GM12892 (cell line): ENCODE results near the gene CDK13.

Source experiments
- DNase-seq: peaks from one replicate; pipeline ENCODE4 v3.0.0; 2011; ENCODE audit not compliant: insufficient read length
- FAIRE-seq: peaks from 2 replicates; lab custom pipeline; 2011; peaks lifted over from hg19 to GRCh38; lab: Jason Lieb, UNC
- POLR2A ChIP-seq: IDR thresholded peaks from 2 replicates; pipeline ENCODE4 v1.6.1; 2011; ENCODE audit warnings: low read depth, low read length, control low read depth
- POLR2AphosphoS5 ChIP-seq: IDR thresholded peaks from 2 replicates; pipeline ENCODE4 v1.6.1; 2011; ENCODE audit warnings: low read depth, low read length, control low read depth
- TAF1 ChIP-seq: IDR thresholded peaks from 2 replicates; pipeline ENCODE4 v1.6.1; 2011; ENCODE audit warnings: low read depth, mild to moderate bottlenecking, control low read depth, low read length, borderline replicate concordance

CDK13 gene

DNA sequence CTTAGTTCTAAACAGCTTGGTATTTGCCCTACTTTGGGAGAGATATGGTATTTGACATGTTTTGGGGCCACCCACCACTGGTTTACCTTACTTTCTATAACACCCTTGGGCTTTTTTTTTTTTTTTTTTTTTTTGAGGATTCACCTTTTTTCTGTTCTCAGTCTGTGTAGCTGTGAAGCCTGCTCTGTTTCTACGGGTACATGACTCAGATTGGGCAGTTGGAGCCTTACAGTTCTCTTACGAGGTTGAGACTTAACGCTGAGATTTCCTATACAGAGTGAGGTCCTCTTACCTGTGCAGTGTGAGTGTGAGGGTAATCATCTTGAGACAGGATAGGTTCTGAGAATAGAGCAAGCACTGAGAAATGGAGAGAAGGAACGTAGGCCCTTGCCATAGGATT lies 77.5 kb downstream of the CDK13 start:
- TF ChIP-seq POLR2A (no peak), POLR2AphosphoS5 (no peak), TAF1 (no peak)
- DNase-seq = no peak
- FAIRE-seq = no peak

DNA sequence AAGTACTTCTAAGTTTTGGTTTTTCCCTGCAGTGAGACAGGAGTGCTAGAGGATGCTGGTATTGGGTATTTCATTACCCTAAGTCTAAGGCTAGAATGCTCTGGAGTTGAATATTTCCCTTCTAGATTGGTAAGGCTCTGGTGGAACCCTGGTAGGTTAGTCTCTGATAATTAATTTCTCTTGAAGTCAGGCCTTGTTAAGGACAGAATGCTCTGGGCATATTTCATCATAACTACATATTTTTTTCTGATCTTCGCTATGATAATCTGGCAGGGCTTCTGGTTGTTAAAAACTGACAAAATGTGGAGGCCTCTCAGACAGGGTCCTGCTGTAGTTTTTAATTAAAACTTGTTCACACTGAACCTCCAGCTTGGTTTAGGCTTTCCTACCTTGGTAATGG lies 83.8 kb downstream of the CDK13 start:
- no peak for DNase-seq
- no peak for TF ChIP-seq POLR2A
- TF ChIP-seq POLR2AphosphoS5 = no peak
- TF ChIP-seq TAF1 = no peak
- FAIRE-seq = no peak

DNA sequence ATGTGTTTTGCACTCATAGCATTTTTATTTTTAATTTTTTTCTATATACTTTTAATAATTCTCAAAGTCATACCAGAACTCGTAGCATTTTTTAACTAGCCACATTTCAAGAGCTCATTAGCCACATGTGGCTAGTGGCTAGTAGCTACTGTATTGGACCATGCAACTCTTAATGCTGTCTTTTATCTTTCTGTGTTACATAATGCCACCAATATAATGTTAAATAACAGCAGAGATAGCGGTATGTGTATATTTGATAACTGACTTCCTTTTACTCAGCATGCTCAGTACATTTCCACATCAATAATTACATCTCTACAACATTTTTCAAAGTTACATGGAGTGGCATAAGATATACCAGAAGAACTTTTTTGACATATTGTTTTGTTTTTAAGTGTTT lies 91.4 kb downstream of the CDK13 start:
- DNase-seq (no peak), FAIRE-seq (no peak)
- TF ChIP-seq POLR2A = no peak
- no peak for TF ChIP-seq TAF1
- TF ChIP-seq POLR2AphosphoS5 = no peak

DNA sequence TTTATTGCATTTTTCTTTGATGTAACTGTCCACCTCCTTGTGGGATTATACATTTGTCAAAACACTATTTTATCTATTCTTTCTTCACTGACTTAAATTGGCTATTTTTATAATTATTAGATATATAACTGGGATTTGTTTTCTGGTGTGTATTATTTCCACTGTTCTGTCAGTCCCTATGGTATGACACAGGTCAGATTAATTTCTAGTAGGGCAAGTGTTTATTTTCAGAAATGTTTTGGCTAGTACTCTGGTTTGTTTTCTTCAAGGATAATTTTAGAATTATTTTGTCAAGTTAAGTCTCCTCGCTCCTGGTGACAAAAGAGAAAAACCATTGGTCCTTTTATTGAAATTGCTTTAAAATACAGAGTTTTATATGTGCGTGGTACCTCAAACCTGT lies 93.1 kb downstream of the CDK13 start:
- no peak for DNase-seq
- TF ChIP-seq TAF1 (no peak), POLR2AphosphoS5 (no peak), POLR2A (no peak)

DNA sequence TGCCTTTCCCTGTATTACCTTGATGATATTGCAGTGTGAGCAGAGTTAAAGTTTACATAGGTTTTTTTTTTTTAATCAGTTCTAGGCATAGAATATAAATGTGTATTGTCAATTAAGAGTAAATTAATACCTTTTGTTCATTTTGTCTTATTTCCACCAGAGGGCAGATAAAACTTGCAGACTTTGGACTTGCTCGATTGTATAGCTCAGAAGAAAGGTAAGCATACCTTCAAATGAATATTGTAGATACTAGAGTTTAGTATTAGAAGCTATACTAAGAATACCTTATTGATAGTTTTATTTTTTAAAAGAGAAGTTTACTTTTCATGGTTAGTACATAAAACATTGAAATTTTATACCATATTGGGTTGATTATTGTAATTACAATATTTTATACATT lies 97.6 kb downstream of the CDK13 start:
- no peak for FAIRE-seq
- TF ChIP-seq POLR2A (no peak), TAF1 (no peak)

More for the DNA sequence above, 93.1 kb downstream of the CDK13 start:
- no peak for FAIRE-seq

DNA sequence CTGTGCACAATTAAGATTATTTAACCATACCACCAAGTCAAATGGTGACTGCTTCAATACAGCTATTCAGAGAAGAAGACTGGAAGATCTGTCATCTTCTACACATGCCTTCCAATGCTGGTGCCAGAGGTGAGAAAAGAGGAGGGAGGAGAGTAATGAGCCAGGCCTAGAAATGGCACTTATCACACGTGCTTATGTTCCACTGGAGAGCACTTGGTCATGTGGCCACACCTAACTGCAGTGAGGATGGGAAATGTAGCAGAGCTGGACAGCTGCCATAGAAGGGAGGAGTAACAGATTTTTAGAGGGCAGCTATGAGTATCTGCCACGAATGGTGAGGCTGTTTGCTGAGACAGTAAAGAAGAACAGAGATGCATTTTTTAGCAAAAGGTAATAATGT lies 107.2 kb downstream of the CDK13 start:
- no peak for DNase-seq
- no peak for FAIRE-seq
- TF ChIP-seq TAF1 (no peak), POLR2AphosphoS5 (no peak), POLR2A (no peak)

More for the DNA sequence above, 97.6 kb downstream of the CDK13 start:
- DNase-seq = no peak

DNA sequence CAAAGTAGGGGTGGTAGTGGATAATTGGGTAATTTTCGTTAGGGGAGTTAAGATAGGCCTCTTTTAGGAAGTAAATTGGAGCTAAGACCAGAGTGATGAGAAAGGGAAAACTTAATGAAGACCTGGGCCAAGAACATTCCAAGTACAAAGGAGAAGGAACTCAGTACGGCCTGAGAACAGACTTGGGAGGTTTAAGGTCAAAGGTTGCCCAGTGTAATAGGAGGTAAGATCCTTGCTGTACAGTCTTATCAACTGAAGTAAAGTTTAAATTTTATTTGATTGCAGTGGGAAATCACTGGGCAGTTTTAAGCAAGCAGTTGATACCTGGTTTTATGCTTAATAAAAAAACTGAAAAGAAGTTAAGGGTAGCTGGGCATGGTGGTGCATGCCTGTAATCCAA lies 108.0 kb downstream of the CDK13 start:
- no peak for FAIRE-seq
- TF ChIP-seq POLR2AphosphoS5 = no peak
- no peak for TF ChIP-seq TAF1
- TF ChIP-seq POLR2A = no peak
- no peak for DNase-seq

DNA sequence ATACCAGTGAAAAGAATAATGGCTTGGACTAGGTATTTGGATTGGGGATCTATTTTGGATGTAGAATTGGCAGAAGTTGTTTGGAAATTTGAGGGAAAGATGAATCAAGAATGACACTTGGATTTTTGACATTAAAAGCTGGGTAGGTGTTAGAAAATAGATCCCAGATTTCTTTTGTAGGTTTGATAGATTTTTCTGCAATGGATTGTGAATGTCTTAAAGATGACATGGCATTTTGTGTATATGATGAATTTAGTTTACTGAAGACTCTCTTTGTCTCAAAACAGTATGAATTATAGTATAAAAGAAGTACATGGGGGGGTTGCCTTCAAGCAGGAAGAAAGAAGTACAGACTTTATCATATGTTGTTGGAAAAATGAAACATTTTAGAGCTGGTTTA lies 108.6 kb downstream of the CDK13 start:
- DNase-seq = no peak
- TF ChIP-seq POLR2A (no peak), TAF1 (no peak), POLR2AphosphoS5 (no peak)
- FAIRE-seq = no peak

DNA sequence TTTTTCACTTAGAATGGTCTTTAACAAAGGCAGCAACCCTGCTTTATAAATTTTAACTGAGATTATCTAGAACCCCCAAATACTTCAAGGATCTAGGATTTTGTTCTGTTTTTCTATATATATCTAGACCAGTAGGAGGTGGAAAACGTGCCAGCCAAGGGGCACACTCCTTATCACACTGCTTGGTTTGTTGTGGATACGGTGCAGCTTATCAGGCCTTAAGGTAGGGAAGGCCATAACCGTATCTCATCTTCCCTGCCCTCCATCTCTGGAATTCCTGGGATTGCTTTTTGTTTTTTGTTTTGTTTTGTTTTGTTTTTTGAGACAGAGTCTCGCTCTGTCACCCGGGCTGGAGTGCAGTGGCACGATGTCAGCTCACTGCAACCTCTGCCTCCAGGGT lies 109.0 kb downstream of the CDK13 start:
- FAIRE-seq = no peak
- no peak for DNase-seq
- no peak for TF ChIP-seq POLR2AphosphoS5
- TF ChIP-seq POLR2A = no peak
- TF ChIP-seq TAF1 = no peak

DNA sequence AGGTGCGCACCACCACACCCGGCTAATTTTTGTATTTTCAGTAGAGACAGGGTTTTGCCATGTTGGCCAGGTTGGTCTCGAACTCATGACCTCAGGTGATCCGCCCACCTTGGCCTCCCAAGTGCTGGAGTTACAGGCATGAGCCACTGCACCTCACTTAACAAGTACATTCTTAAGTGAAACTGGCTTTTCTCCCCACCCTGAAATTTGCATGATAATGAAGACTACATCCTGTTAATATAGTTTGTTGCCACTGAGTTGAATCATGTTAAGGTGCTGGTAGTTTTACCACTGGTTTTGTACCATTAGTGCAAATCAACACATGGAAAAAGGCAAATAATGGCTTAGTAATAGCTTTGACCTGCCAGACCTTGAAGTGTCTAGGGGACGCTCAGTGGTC lies 122.2 kb downstream of the CDK13 start:
- FAIRE-seq = peak; percentile 48
- DNase-seq = no peak
- TF ChIP-seq POLR2AphosphoS5 (no peak), POLR2A (no peak), TAF1 (no peak)

DNA sequence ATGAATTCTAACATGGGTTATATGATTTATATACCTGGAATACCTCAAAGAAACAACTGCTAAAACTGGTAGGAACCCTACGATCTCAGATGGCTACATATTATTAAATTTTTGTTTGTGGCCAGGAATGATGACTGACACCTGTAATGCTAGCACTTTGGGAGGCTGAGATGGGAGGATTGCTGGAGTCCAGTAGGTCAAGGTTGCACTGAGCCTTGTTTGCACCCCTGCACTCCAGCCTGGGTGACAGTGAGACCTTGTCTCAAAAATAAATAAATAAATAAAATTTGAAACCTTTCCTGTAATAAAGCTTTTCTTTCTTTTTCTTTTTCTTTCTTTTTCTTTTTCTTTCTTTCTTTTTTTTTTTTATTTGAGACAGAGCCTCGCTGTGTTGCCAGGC lies 123.2 kb downstream of the CDK13 start:
- no peak for DNase-seq
- FAIRE-seq = no peak
- TF ChIP-seq POLR2AphosphoS5 (no peak), TAF1 (no peak), POLR2A (no peak)

DNA sequence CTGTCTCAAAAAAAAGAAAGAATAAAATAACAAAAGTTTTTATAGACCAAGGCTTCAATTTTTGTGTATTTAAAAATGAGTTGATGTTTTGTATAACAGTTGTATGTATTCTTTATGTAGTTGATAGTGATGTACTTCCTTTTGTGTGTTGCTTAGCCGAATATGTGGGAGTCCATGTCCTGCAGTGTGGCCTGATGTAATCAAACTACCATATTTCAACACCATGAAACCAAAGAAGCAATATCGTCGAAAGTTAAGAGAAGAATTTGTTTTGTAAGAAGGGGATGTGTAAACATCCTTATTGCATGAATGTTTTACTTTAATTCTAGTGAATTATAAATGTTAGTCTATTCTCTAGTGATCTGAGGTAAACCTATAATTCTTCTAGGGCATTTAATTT lies 127.8 kb downstream of the CDK13 start:
- DNase-seq (no peak), FAIRE-seq (no peak)
- TF ChIP-seq POLR2AphosphoS5 (no peak), TAF1 (no peak), POLR2A (no peak)

DNA sequence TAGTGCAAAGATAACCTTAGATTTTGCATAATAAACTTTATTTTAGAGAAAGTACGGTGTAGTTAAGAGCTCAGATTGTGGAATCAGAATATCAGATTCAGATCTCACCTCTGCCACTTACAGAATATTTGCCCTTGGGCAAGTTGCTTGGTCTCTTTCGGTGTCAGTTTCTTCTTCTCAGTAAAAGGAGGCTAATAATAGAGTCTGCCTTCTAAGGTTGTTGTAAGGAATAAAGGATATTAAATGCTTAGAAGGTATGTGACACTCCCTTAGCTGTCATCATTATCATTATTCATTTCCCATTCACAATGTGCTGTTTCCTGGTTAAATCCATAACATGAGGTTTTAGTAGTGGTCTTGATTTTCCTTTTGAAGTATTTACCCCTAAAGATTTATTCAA lies 142.1 kb downstream of the CDK13 start:
- DNase-seq = no peak
- no peak for FAIRE-seq
- TF ChIP-seq POLR2AphosphoS5 = no peak
